HG02981 (cell line): ENCODE data around the gene NOS1AP.
A peak's percentile ranks its signal among the peaks of the same experiment; 100 is the strongest.

Experiments
- ATAC-seq: cut with Tn5 transposase; IDR thresholded peaks from one replicate; pipeline ENCODE4 v1.9.1; 2021; ENCODE audit warnings: mild to moderate bottlenecking, moderate library complexity; ENCODE audit not compliant: unreplicated experiment

Gene NOS1AP

GRCh38 chr1:162136760-162137159, 67.3 kb downstream of the NOS1AP start:
- no peak for ATAC-seq

GRCh38 chr1:162137179-162137960, 67.9 kb downstream of the NOS1AP start:
- no peak for ATAC-seq

GRCh38 chr1:162138112-162138511, 68.6 kb downstream of the NOS1AP start:
- no peak for ATAC-seq

GRCh38 chr1:162138599-162139181, 69.2 kb downstream of the NOS1AP start:
- no peak for ATAC-seq

GRCh38 chr1:162139211-162139610, 69.7 kb downstream of the NOS1AP start:
- ATAC-seq, result no peak

GRCh38 chr1:162141281-162142054, 72.0 kb downstream of the NOS1AP start:
- ATAC-seq, result no peak

GRCh38 chr1:162142968-162143367, 73.5 kb downstream of the NOS1AP start:
- no peak for ATAC-seq

- ATAC-seq, result no peak
Measured at GRCh38 chr1:162144268-162144667, 74.8 kb downstream of the NOS1AP start.

- no peak for ATAC-seq
Measured at GRCh38 chr1:162144853-162145252, 75.4 kb downstream of the NOS1AP start.

- ATAC-seq, result no peak
Measured at GRCh38 chr1:162145280-162145965, 75.9 kb downstream of the NOS1AP start.

- ATAC-seq, result no peak
Measured at GRCh38 chr1:162145966-162146696, 76.6 kb downstream of the NOS1AP start.

GRCh38 chr1:162147760-162148159, 78.3 kb downstream of the NOS1AP start:
- no peak for ATAC-seq

- no peak for ATAC-seq
Measured at GRCh38 chr1:162150112-162150511, 80.6 kb downstream of the NOS1AP start.

GRCh38 chr1:162151900-162152829, 82.7 kb downstream of the NOS1AP start:
- peak; percentile 40 for ATAC-seq

GRCh38 chr1:162153374-162153773, 83.9 kb downstream of the NOS1AP start:
- no peak for ATAC-seq

- no peak for ATAC-seq
Measured at GRCh38 chr1:162157469-162157868, 88.0 kb downstream of the NOS1AP start.

GRCh38 chr1:162158624-162159271, 89.3 kb downstream of the NOS1AP start:
- ATAC-seq, result no peak

- ATAC-seq, result no peak
Measured at GRCh38 chr1:162159515-162159914, 90.0 kb downstream of the NOS1AP start.
